ENCODE measurements around the gene SYNPO2L.
"Not testable (repeated sequence)": the region's sequence is repeated elsewhere in the genome, so short reads cannot be mapped to it uniquely, and the experiment has no call there.

SYNPO2L gene, protein sequence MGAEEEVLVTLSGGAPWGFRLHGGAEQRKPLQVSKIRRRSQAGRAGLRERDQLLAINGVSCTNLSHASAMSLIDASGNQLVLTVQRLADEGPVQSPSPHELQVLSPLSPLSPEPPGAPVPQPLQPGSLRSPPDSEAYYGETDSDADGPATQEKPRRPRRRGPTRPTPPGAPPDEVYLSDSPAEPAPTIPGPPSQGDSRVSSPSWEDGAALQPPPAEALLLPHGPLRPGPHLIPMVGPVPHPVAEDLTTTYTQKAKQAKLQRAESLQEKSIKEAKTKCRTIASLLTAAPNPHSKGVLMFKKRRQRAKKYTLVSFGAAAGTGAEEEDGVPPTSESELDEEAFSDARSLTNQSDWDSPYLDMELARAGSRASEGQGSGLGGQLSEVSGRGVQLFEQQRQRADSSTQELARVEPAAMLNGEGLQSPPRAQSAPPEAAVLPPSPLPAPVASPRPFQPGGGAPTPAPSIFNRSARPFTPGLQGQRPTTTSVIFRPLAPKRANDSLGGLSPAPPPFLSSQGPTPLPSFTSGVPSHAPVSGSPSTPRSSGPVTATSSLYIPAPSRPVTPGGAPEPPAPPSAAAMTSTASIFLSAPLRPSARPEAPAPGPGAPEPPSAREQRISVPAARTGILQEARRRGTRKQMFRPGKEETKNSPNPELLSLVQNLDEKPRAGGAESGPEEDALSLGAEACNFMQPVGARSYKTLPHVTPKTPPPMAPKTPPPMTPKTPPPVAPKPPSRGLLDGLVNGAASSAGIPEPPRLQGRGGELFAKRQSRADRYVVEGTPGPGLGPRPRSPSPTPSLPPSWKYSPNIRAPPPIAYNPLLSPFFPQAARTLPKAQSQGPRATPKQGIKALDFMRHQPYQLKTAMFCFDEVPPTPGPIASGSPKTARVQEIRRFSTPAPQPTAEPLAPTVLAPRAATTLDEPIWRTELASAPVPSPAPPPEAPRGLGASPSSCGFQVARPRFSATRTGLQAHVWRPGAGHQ

DNA sequence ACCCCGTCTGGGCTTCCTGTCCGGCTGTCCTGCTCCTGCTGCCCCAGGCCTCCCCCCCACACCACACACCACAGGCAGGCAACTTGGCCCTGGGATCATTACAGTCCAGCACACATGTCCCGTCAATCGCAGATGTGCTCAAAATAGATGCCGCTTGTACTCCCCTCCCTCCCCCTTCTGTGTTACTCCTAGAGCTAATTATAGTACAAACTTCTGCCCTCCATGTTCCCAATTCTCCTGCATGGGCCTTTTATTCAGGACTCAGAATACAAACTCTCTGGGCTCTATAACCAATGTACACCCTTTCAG is at the start of gene SYNPO2L:
TSS of gene SYNPO2L (minus strand) at position 40 of the 309 bp plus-strand sequence. CDS start 107 bp downstream, outside the sequence.
- DNase-seq = no peak

DNA sequence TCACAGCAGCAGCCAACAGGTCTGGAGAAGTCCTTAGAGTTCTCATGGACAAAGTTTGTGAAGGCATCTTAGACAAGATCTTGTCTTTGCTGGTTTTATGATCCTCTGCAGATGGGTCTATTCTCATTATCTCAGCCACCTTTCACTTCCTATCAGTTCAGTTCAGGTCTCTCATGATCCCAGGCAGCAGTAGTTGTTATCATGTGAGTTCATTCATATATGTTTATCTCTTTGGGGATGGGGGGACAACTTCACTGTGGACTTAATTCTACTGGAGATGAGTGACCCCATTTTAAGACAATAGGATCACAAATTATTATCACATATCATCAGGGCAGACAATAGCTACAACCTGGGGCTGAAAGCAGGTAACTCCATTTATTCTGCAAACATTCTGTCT is 48.1 kb upstream of the SYNPO2L start:
- DNase-seq = not testable (repeated sequence)

DNA sequence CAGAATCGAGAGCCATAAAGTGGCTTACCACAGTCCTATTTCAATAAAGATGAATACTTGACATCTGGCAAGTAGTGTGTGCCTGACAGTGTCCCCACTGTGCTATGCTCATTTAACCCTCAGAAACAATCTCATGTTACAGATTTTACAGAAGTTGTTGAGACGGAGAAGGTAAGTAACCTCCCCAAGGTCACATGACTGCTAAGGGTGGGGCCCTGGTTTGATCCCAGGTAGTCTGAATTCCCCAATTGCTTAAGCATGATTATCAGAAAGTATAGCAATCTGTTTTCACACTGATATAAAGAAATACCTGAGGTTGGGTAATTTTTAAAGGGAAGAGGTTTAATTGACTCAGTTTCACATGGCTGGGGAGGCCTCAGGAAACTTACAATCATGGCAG is 43.0 kb upstream of the SYNPO2L start:
- not testable (repeated sequence) for DNase-seq

DNA sequence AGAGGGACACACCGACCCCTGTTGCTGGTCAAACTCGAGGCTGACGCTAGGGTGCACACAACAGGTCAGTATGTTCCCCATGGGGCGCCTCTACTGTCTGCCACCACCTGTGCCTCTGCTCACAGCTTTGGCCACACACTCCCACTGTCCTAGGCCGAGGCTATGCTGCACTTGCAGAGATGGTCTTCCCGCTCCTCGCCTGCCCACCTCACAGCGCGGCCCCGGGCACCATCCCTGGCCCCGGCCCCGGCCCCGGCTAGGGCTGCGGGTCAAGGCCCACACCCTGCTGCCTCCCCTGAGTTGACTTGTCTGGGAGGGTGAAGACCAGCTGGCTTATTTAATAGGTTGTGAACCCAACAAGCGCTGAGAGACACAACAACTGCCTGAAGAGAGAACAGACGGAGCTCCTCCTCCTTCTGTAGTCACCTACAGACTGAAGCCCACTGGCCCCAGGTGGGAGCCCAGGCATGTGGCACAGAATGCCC is 41.9 kb upstream of the SYNPO2L start, which contains the start of gene AGAP5:
TSS of gene AGAP5 (minus strand) at position 435 of the 485 bp plus-strand sequence. CDS start at position 81, 354 bp downstream.
- DNase-seq = not testable (repeated sequence)

DNA sequence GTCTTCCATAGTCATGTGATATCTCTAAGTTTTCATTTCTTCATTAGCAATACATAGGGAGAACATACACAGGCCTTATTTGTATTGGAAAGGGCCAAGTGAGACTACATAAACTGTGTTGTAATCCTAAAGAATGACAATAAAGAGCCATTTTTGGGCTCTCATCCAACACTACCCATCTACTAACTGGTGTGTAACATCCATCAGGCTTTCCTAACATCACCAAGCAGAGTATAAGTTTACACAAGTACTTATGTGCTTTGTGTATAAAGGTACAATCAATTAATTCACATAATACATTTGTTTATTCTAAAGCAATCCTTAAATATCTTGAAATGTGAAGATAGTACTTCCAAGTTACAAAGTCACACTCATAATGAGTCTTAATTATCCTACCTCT is 39.5 kb upstream of the SYNPO2L start:
- not testable (repeated sequence) for DNase-seq

DNA sequence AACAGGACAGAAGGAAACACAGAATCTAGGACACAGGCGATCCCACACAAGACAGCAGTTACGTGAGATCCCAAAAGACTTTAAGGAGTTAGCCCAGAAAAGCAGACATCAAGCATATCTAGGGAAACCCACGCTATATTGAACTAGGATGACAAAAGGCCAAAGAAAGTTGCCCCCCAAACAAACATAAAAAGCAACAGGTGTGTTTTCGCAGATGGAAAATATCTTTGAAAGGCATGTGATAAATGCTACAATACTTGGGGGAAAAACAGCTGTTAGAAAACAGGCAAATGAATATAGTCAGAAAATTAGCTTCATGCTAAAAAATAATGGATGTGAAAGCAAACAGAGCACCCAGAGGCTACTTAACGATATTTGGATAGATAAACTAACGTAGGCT is 34.9 kb upstream of the SYNPO2L start:
- not testable (repeated sequence) for DNase-seq

DNA sequence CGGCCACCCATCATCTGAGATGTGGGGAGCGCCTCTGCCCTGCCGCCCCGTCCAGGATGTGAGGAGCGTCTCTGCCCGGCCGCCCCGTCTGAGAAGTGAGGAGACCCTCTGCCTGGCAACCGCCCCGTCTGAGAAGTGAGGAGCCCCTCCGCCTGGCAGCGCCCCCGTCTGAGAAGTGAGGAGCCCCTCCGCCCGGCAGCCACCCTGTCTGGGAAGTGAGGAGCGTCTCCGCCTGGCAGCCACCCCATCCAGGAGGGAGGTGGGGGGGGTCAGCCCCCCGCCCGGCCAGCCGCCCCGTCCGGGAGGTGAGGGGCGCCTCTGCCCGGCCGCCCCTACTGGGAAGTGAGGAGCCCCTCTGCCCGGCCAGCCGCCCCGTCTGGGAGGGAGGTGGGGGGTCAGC is 33.8 kb upstream of the SYNPO2L start:
- DNase-seq = not testable (repeated sequence)

DNA sequence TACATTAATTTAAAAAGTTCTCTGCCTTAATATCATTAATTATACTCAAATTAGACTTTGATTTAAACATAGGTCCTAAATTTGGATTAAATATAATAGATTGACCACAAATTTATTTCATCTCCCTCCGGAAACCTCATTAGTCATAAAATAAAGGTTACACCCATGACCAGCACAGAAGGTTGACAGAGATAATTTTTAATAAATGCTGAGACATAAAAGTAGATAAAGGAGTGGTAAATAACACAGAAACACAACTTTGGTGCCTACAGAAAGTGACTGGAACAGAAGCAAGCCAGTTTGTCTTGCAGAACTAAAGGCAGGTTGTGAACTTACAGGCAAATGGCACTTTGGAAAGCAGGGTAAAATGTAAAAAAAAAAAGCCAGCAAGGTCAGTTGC is 31.8 kb upstream of the SYNPO2L start:
- DNase-seq = not testable (repeated sequence)

DNA sequence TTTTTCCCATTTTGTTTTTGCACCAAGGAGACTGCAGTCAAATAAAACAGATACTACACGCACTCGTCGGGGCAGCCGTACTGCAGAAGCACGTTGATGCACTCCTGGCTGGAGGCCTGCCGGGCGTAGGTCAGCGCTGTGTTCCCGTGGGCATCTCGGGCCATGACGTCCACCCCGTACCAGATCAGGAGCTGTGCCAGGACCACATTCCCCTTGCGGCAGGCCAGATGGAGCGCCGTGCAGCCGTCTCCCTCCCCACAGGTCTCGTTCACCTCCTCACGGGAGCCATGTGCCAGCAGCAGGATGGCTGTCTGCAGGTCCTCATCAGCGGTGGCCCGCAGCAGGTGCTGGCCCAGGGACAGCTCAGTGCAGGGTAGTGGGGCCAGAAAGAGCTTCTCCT is 18.7 kb upstream of the SYNPO2L start:
- not testable (repeated sequence) for DNase-seq

DNA sequence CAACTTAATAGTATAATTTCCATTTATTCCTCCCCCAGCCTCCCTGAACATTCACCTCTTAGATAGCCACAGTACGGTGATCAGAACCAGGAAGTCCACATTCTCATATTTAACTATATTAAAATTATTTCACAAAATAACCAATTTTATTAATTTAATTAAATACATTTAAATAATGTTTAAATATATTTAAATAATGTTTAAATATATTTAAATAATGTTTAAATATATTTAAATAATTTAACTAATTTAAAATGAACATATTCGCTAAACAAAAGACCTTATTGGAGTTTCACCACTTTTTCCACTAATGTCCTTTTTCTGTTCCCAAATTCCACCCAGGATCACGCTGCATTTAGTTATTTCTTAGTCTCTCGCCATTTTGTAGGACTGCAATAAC is 12.5 kb upstream of the SYNPO2L start:
- not testable (repeated sequence) for DNase-seq

DNA sequence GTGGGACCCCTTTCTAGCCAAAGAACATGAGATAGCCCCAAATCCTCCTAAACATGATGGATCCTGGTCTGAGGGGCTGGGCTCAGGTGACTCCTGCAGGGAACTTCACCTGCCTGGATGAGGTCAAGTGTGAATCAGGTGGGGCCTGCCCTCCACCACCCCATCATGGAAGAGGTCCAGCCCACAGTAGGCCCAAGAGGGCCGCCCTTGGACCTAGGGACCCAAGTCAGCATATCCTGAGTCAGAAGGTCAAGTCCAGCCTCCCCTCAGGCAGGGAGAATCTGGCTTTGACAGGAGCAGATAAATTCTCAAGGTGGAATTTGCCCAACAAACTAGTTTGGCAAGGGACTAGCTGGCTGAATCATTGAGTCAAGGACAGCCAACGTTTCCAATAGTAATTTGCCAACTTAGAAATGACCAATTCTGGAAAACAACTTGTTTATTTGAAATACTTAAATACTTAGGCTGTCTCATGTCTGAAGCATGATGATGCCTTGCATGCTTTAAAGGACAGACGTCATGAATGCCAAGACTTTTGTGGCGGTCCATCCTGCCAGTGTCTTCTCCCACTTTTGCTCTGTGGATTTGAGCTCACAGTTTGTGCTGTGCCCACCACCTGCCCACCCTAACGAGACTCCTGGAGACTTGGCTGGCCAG is 10.5 kb upstream of the SYNPO2L start:
- not testable (repeated sequence) for DNase-seq

DNA sequence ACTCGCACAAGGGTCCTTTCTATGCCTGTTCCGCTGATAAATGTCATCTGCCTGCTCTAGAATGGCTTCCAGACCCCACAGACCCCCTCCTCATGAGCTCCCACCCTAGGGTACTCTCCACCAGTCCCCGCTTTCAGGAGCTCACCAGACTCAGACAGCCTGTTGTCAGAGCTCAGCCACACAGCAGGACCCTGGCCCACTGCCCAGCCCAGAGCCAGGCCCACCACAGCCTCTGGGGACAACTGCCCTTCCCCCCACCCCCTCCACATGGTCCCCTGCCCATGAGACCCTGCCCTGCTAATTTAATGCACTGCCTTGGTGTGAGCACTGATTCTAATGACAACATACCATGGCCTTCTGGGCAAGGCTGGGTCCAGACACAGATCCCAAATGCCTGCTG is 9.8 kb upstream of the SYNPO2L start:
- DNase-seq = not testable (repeated sequence)

DNA sequence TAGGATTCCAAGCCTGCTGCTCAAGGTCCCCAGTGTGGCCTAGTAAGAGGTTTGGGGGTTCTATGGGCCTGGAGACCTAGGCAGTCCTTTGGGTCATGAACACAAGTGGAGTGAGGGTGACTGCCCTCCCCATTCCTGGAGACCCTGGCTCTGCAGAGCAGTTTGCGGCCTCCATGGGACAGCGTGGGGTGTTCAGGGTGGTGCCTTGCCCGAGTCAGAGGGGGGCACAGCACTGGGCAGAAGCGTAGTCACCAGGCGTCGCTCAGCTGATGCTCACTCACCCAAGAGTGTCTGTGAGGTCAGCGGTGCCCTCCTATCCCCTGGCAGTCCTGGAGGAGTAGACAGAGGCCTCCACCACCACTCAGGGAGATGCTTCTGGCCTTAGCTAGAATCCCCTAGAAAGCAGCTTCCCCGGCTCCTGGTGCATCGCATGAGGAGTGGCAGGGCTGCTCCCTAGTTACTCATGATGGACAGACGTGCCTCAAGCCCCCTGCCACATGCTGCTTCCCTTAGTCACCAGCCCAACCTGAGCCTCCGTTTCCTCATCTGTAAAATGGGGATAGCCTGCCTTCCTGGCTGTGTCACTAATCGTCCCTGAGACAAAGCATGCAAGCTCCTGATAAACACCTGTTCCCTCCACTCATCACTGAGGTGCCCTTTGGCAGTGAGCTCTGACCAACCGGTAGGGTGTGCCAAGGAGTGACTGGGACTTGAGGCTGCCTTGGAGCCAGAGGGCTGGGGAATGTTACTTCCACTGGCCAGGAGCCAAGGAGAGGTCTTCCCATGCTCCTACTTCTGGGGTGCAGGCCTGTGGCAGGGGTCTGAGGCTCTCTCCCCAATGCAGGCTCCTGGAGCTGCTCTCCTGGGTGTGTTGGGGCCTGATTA is 8.6 kb upstream of the SYNPO2L start:
- DNase-seq = not testable (repeated sequence)

DNA sequence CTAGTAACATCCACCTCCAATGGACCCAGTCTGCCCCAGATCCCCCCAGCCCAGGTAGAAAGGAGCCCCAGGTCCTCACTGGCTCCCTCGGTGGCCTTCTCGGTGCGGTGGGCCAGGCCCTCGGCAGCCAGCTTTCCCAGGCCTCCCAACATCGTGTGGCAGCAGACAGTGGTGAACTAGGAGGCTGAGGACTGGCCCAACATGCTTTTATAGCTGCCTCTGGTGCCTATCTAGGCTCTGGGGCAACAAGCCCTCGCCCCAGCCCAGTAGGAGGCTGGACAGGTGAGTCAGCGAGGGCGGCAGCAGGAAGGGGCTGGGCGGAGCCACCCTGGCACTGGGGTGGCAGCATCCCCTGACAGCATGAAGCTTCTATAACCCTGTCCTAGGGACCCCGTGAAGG is 7.8 kb upstream of the SYNPO2L start:
- DNase-seq = not testable (repeated sequence)

DNA sequence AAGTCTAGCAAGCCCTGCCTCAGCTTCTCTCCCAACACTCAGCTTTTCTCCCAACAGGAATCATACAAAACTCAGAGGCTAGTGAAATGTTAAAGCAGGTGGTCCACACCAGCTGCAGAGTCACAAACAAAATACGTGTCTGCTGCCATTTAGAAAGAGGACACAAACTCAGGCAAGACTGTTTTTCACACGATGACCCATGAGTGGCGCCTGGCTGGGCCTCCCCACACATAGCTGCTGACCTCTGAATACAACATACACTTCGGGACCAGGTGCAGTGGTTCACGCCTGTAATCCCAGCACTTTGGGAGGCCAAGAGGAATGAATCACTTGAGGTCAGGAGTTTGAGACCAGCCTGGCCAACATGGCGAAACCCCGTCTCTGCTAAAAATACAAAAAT is 6.9 kb upstream of the SYNPO2L start:
- not testable (repeated sequence) for DNase-seq

DNA sequence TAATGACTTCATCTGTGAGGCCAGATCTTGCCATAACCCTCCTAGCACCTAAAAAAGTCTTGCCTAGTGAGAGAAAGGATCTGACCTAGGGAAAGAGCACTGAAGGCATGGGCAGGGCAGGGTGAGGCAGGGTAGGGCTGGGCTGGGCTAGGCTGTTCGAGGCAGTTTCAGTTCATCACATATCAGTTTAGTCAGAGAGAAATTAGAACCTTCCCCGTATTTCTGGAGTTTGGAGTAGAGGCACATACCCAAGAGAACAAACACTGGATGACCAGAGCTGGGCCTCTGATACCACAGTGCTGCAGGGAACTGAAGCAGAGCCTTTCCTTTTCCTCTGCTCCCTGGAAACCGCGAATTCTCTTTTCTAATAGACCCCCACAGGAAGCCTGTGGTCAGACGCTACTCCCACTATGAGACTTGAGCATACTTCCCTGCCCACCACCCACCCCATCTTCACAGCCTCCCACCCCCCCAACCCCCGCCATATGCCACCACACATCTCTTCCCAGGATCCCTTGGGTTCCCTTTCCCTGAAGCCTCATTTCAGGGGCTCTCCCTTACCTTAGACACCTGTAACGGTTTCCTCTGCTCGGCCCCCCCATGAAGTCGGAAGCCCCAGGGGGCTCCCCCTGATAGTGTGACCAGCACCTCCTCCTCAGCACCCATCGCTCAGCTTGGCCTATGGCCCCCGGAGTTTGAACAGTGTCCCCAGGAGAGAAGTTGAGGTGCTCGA is 406 bp downstream of the SYNPO2L start:
- DNase-seq = no peak

DNA sequence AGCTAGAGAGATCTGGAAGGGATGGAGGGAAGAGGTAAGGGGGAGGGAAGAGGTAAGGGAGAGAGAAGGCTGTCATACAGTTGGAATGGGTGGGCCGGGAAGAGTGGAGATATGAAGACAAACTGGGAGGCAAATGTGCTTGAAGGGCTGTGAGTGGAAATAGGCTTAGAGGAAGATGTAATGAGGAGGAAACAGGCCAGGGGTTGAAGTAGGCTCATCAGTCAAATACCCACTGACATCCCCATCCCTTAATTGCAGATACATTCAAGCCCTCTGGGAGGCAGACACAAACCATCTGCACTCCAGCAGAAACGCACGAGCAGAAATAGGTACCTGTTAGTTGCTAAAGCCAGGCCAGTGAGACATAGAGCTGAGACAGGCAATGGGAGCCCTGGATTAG is 2.1 kb downstream of the SYNPO2L start:
- no peak for DNase-seq

DNA sequence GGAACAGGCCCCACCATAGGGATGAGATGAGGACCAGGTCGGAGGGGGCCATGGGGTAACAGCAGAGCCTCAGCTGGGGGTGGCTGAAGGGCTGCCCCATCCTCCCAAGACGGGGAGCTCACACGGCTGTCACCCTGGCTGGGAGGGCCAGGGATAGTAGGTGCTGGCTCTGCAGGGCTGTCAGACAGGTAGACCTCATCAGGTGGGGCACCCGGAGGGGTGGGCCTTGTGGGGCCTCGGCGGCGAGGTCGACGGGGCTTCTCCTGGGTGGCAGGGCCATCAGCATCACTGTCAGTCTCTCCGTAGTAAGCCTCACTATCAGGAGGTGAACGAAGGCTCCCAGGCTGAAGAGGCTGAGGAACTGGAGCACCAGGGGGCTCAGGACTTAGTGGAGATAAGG is 2.6 kb downstream of the SYNPO2L start:
- no peak for DNase-seq

DNA sequence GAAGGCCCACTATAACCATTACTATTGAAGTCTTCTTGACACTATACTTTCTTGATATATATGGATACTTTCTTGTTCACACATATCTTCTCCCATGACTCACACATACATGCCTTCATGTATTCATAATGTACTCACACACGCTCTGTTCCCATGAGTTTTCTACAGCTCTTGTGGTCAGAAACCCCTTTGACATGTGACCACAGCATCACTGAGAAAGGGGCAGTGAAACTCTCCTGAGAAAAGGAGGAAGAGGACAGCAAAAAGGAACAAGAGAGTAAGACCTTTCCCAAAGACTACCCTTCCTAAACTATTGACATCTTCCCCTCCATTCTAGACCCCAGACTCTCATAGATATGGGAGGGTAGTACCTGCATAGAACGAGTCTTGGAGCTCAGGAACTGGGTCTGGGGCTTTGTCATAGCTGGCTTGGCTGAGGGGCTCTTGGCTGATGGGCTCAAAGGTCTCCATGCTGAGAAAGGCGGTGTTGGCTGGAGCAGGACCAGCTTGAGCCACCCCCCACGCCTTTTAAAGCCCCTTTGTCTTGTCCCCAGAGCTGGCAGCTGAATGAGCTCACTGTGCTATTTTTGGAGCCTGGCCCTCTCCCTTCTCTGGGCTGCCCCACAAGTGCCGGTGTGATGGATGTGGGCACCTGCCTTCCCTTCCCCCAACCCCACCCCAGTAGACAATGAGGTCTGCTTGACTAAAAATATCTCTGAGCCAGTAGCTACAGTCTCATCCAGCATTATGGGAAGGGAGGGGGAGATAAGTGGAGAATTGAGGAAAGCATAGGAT is 5.1 kb downstream of the SYNPO2L start:
- DNase-seq = no peak

DNA sequence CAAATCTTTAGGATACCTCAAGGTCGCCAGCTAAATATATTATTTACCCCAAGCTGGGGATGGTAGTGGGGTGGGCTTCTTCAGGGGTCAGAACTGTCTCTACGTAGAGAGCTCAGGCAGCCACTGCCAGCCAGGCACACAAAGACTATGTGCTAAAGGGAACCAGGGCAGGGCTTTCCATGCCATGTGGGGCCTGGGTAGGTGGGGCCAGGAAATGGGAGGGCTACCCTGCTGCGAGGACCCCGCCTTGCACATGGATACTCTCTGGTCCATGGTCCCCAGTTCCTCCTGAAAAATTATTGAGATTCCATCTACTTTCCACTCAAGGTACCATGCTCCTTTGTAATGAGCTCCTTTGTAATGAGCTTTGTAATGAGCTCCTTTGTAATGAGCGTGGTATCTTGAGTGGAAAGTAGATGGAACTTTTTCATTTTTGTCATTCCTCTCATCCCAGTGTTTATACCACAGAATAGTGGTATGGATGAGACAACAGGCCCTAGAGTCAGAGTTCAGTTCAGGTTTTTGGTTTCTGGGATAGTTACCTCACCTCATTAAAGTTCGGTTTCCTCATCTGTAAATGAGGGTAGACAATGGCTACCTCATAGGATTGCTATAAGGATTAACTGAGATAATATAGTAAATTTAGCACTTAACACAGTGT is 5.8 kb downstream of the SYNPO2L start:
- DNase-seq = no peak

All from NCI-H1417 treated with DMSO at 0.1 percent for 48 hours (cell line).